AG04450 (cell line): ENCODE measurements around the gene VEGFB. TPM values are rescaled to one million over a fixed set of nuclear protein-coding genes. Genes with fewer than 3 reads are reported as not detected.
A peak's percentile ranks its signal among the peaks of the same experiment; 100 is the strongest.

Source experiments
- CTCF ChIA-PET: fragments of 300-600, 350-600 bp; formaldehyde crosslinking; extraction: SDS; loops from one replicate; lab custom pipeline; 2022; ENCODE audit warnings: antibody characterized with exemption, inconsistent platforms; lab: Charles Lee
- POLR2A ChIA-PET: fragments of 350-600 bp; formaldehyde crosslinking; extraction: SDS; loops from one replicate; lab custom pipeline; 2021; ENCODE audit warnings: antibody characterized with exemption, inconsistent platforms; lab: Yijun Ruan, JAX
- DNase-seq: peaks from one replicate; pipeline ENCODE4 v3.0.0-alpha.2; 2011; ENCODE audit warnings: low read depth, low spot score
- H3K27ac ChIP-seq: one replicate; pipeline ENCODE4 v1.5.1; 2012; ENCODE audit warnings: low read depth, low read length, control low read depth
- H3K27me3 ChIP-seq: one replicate; pipeline ENCODE4 v1.6.0; 2012; ENCODE audit warnings: low read length; ENCODE audit not compliant: control insufficient read depth, insufficient read depth
- H3K4me3 ChIP-seq: 2 replicates; pipeline ENCODE4 v1.5.1; 2011; ENCODE audit warnings: mild to moderate bottlenecking, low read depth, low read length, control low read depth
- H3K9me3 ChIP-seq: 2 replicates; pipeline ENCODE4 v1.5.1; 2012; ENCODE audit warnings: low read length; ENCODE audit not compliant: control insufficient read depth, insufficient read depth
- polyA plus RNA-seq: library from polyadenylated mRNA; depleted of rRNA; stranded (reverse); fragments of >200 nt; gene quantifications from 2 replicates; pipeline ENCODE4 v1.2.3, GENCODE V29; 2011
- TF ChIP-seq, protein P1 (sequence below): IDR thresholded peaks from 2 replicates; pipeline ENCODE4 v1.5.1; 2011; ENCODE audit warnings: low read depth, low read length, control low read depth, inconsistent platforms

Gene VEGFB
- polyA plus RNA-seq, 1 experiment, result 11.8 TPM

DNA sequence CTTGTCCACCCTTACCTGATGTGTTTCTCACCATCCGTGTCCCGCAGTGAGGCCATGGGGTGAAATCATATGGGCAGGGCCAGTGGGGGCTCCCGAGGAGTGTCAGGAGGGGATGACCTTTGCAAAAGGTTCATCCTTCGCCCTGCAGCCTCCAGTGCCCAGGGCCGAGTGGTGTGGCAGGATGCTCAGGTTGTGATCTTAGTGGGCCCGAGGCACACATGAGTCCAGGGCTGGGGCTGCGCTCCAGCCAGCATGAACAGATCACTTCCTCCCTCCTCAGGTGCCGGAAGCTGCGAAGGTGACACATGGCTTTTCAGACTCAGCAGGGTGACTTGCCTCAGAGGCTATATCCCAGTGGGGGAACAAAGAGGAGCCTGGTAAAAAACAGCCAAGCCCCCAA, 3.7 kb downstream of the VEGFB start:
- H3K27me3 ChIP-seq, result no peaks in the 10 kb centered on the region
- TF ChIP-seq, protein P1, sequence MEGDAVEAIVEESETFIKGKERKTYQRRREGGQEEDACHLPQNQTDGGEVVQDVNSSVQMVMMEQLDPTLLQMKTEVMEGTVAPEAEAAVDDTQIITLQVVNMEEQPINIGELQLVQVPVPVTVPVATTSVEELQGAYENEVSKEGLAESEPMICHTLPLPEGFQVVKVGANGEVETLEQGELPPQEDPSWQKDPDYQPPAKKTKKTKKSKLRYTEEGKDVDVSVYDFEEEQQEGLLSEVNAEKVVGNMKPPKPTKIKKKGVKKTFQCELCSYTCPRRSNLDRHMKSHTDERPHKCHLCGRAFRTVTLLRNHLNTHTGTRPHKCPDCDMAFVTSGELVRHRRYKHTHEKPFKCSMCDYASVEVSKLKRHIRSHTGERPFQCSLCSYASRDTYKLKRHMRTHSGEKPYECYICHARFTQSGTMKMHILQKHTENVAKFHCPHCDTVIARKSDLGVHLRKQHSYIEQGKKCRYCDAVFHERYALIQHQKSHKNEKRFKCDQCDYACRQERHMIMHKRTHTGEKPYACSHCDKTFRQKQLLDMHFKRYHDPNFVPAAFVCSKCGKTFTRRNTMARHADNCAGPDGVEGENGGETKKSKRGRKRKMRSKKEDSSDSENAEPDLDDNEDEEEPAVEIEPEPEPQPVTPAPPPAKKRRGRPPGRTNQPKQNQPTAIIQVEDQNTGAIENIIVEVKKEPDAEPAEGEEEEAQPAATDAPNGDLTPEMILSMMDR, result no peak
- H3K9me3 ChIP-seq, result peaks cover 4% of the 10 kb centered on the region; the same call in 1 of the 2 replicates
- H3K4me3 ChIP-seq, result no peak overlapping the region
- POLR2A ChIA-PET, result interaction anchor here (0.6 kb wide), 1 partner anchor 243 kb away, joined by 3 read pairs; no protein-coding TSS in a partner anchor
- CTCF ChIA-PET, result no interaction called here
- no peak for DNase-seq
- no peak overlapping the region for H3K27ac ChIP-seq

DNA sequence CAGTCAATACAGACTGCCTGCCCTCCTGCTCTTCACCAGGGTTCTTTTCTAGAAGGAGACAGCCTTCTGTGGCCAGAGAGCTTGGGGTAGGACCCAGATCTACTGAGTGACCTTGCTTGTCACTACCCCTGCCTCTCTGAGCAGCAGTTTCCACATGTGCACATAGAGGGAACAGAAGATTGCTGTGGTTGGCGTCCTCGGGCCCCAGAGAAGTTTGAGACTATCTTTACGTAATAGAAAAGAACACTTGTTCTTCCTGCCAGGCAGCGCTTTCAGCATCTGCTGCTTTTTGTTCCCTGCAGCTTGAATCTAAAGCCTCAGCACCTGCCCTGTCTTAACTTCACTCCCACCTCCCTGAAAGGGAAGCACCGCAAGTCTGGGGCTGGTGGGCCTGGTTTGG, 4.6 kb downstream of the VEGFB start:
- no peaks in the 10 kb centered on the region for H3K27me3 ChIP-seq
- no peak overlapping the region for H3K4me3 ChIP-seq
- CTCF ChIA-PET, result interaction anchor here (1.4 kb wide), 1 partner anchor 66 kb away, joined by 3 read pairs; no protein-coding TSS in a partner anchor
- POLR2A ChIA-PET, result no interaction called here
- H3K27ac ChIP-seq, result no peak overlapping the region
- TF ChIP-seq, protein P1, result no peak
- H3K9me3 ChIP-seq, result peaks cover 4% of the 10 kb centered on the region; the same call in 1 of the 2 replicates
- DNase-seq, result no peak

DNA sequence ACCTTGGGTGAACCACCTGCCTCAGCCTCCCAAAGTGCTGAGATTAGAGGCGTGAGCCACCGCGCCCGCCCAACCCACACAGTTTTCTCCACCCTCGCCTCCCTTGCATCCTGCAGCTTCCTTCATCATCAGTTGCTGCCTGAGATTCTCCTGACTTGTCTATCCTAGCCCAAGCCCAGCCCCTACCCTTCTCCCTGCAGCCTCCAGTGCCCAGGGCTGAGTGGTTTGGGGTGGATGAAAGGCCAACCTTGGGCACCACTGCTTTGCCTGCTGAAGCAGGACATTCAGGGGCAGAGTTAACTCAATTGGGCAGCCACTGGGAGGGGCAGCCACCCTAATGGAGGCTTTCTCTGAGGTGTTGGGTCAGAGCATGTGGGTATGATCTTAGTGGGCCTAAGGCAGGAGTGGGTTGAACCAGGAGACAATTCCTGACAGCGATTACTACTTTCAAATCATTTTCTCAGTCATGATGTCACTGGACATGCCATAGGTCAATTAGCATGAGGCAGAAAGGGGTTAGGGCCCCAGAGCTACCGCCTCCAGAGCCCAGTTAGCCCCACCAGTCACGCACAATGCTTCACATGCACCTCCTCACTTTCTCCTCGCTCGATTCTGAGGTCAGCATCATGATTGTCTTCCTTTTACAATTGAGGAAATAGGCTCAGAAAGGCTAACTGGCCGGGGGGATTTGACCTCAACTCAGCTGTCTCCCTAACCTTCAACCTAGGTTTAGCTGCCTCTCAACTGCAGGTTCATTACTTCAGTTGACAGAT, 5.5 kb downstream of the VEGFB start:
- peaks cover 4% of the 10 kb centered on the region; the same call in 1 of the 2 replicates for H3K9me3 ChIP-seq
- H3K27ac ChIP-seq, result peak overlapping the region; percentile 94
- CTCF ChIA-PET, result interaction anchor here (1.2 to 1.4 kb wide), 2 partner anchors 11 to 65 kb away, joined by 3 read pairs; partner anchors contain the start of gene PLCB3
- H3K4me3 ChIP-seq, result peak overlapping the region; percentile 77
- no peak for DNase-seq
- POLR2A ChIA-PET, result no interaction called here
- TF ChIP-seq, protein P1, result no peak
- no peaks in the 10 kb centered on the region for H3K27me3 ChIP-seq

DNA sequence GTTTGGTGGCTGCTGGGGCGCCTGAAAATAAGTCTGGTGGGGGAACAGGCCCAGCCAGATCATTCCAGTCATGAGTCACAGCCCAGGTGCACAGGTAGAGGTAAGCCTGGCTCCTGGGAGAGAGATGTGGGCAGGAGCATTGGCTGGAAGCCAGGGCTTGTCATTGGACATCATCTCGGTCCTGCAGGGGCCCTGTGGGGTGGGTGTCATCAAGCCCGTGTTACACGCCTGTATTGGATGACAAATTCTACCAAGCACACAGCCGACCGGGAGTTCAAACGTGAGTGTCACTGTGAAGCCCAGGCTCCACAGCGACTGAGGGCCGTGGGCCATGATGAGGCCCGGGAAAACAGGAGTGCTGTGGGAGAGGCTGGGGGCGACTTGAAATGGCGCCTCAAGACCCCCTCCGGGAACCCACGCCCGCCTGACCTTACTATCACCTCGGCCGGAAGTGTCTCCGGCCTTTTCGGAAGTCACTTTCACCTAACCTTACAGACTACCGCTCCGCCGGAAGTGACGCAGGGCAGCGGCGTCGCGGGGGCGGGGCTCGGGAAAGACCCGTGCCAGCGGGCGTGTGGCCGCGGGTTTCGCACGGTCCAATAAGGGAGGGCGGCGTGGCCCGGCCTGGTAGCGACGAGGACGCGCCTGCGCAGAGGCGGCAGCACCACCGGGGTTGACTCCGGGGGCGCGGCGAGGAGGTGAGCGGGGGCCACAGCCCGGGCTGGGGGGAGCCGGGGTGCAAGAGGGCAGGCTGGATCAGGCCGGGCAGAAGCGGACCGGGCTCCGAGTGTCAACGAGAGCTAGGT, 6.3 kb downstream of the VEGFB start, which contains the start of gene FKBP2:
Gene FKBP2, plus strand, starts transcription at position 661 of the 806 bp plus-strand sequence. CDS start 1,293 bp downstream, outside the sequence.
- CTCF ChIA-PET, result interaction anchor here (0.6 to 1.5 kb wide), 6 partner anchors 10 to 609 kb away, joined by 3 to 11 read pairs (median 3); partner anchors contain the start of gene PLCB3
- Histone ChIP-seq H3K27ac (peak within 1 kb of the TSS; percentile 94), H3K9me3 (peaks cover 4% of the 10 kb centered on the region; the same call in 1 of the 2 replicates), H3K4me3 (peak within 1 kb of the TSS; percentile 84), H3K27me3 (no peaks in the 10 kb centered on the region)
- POLR2A ChIA-PET, result interaction anchor here (0.7 to 1.3 kb wide), 9 partner anchors 9 to 63 kb away, joined by 3 to 6 read pairs (median 4); partner anchors contain the start of genes NUDT22 and TRPT1
- DNase-seq, result peak; percentile 90
- TF ChIP-seq, protein P1, result no peak
